ENCODE results near the gene TUBB4A. TPM values are rescaled to one million over a fixed set of nuclear protein-coding genes. Genes with fewer than 3 reads are reported as not detected.

TUBB4A gene
- total and polyA plus RNA-seq, 7 donors = 0.44 to 6.4 (median 2.7) TPM

DNA sequence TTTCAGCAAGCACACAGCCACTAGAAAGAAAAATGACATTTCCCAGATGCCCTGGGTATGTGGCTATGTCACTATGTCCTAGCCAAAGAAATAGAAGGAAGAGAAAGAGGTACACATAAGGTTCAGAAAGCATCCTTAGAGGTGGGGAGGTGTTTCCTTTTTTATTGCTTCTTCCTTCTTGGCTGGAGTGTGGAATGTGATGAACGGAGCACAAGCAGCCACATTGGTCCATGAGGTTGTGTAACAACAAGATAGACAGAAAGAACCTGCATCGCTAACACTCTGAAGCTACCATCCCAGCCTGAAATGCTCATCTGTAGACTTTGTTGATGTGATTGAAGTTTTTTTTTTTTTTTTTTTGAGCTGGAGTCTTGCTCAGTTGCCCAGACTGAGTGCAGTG lies 49.2 kb downstream of the TUBB4A start:
- ATAC-seq (no peak), DNase-seq (no peak)
- Histone ChIP-seq H3K9me3 (peaks cover 7% of the 10 kb centered on the region), H3K36me3 (ENCODE audit: insufficient read depth in 1 of 2, low read depth in 1 of 2) (peaks cover 0 to 74% of the 10 kb centered on the region in 2 donors), H3K4me3 (no peak overlapping the region), H3K27me3 (ENCODE audit: insufficient read depth in 3 of 3, low read length in 2 of 3) (no peaks in the 10 kb centered on the region), H3K4me1 (peaks cover under 1% of the 10 kb centered on the region), H3K27ac (no peak overlapping the region)
- WGBS, 3 donors = 98 to 100% (median 100%) methylated on average over 2 of the region's 2 CpGs
- TF ChIP-seq CTCF (IDR thresholded peaks at IDR 0.05) = no peak
- intact Hi-C loops (cut with DNase I) = no loop called here

DNA sequence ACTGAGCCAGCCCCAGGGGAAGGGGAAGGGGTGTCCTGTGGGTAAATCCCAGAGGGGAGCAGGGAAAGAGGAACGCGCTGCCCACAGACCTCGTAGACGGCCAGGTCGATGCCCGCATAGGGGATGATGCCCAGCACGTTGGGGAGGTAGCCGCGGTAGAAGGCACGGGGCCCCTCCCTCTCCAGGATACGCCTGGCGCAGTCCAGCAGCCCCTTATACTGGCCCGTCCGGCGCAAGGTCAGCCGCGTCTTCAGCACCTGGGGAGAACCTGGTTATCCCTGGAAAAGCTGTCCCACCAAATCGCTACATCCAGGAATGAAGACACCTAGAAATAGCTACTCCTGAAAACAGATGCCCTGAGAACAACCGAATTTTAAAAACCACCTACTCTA lies 49.9 kb downstream of the TUBB4A start:
- DNase-seq = no peak
- Histone ChIP-seq H3K36me3 (ENCODE audit: insufficient read depth in 1 of 2, low read depth in 1 of 2) (peaks cover 0 to 74% of the 10 kb centered on the region in 2 donors), H3K27me3 (ENCODE audit: insufficient read depth in 3 of 3, low read length in 2 of 3) (no peaks in the 10 kb centered on the region), H3K9me3 (peaks cover 7% of the 10 kb centered on the region), H3K27ac (no peak overlapping the region), H3K4me1 (no peaks in the 10 kb centered on the region), H3K4me3 (no peak overlapping the region)
- WGBS, 3 donors = 92 to 96% (median 95%) methylated on average over 19 of the region's 19 CpGs
- no peak for TF ChIP-seq CTCF (IDR thresholded peaks at IDR 0.05)
- ATAC-seq = no peak
- intact Hi-C loops (cut with DNase I) = no loop called here

GRCh38 chr19:6451583-6452222 lies 50.4 kb downstream of the TUBB4A start:
- no peak for TF ChIP-seq CTCF (IDR thresholded peaks at IDR 0.05)
- intact Hi-C loops (cut with DNase I) = no loop called here
- Histone ChIP-seq H3K27ac (no peak overlapping the region), H3K9me3 (peaks cover 7% of the 10 kb centered on the region), H3K27me3 (ENCODE audit: insufficient read depth in 3 of 3, low read length in 2 of 3) (no peaks in the 10 kb centered on the region), H3K4me1 (no peaks in the 10 kb centered on the region), H3K36me3 (ENCODE audit: insufficient read depth in 1 of 2, low read depth in 1 of 2) (peaks cover 3 to 78% of the 10 kb centered on the region in 2 donors), H3K4me3 (no peak overlapping the region)
- ATAC-seq = no peak
- DNase-seq = no peak
- 88 to 91% (median 90%) methylated on average over 7 of the region's 7 CpGs for WGBS, 3 donors

GRCh38 chr19:6450166-6450565 lies 51.9 kb downstream of the TUBB4A start:
- DNase-seq = no peak
- Histone ChIP-seq H3K9me3 (peaks cover 7% of the 10 kb centered on the region), H3K27ac (no peak overlapping the region), H3K36me3 (ENCODE audit: insufficient read depth in 1 of 2, low read depth in 1 of 2) (peaks cover 3 to 73% of the 10 kb centered on the region in 2 donors), H3K4me3 (no peak overlapping the region), H3K4me1 (no peaks in the 10 kb centered on the region), H3K27me3 (ENCODE audit: insufficient read depth in 3 of 3, low read length in 2 of 3) (no peaks in the 10 kb centered on the region)
- intact Hi-C loops (cut with DNase I) = no loop called here
- WGBS, 3 donors = 95 to 99% (median 95%) methylated on average over 5 of the region's 5 CpGs
- no peak for TF ChIP-seq CTCF (IDR thresholded peaks at IDR 0.05)
- ATAC-seq = no peak

- Histone ChIP-seq H3K27me3 (ENCODE audit: insufficient read depth in 3 of 3, low read length in 2 of 3) (no peaks in the 10 kb centered on the region), H3K4me1 (no peaks in the 10 kb centered on the region), H3K27ac (no peak overlapping the region), H3K36me3 (ENCODE audit: insufficient read depth in 1 of 2, low read depth in 1 of 2) (peaks cover 3 to 56% of the 10 kb centered on the region in 2 donors), H3K4me3 (no peak overlapping the region), H3K9me3 (no peaks in the 10 kb centered on the region)
- intact Hi-C loops (cut with DNase I) = no loop called here
- no peak for ATAC-seq
- 86 to 89% (median 88%) methylated on average over 3 of the region's 3 CpGs for WGBS, 3 donors
- DNase-seq = no peak
- TF ChIP-seq CTCF (IDR thresholded peaks at IDR 0.05) = no peak
These were observed 54.1 kb downstream of the TUBB4A start for GRCh38 chr19:6448045-6448444.

Measured in psoas muscle (tissue), 8 donors.